Mucosa of rectum (tissue), 2 donors: ENCODE data around the gene BRD9.
"Not testable (repeated sequence)": the region's sequence is repeated elsewhere in the genome, so short reads cannot be mapped to it uniquely, and the experiment has no call there.

ENCODE experiments used
- H3K27ac ChIP-seq, 2 donors: one replicate each; pipeline ENCODE4 v1.7.0; 2013; ENCODE audit warnings: inconsistent platforms in 2 of 2, low read depth in 2 of 2, low read length in 2 of 2
- H3K27me3 ChIP-seq, 2 donors: one replicate each; pipeline ENCODE4 v1.7.0; 2013; ENCODE audit warnings: low read length in 2 of 2; ENCODE audit not compliant: control insufficient read depth in 2 of 2, insufficient read depth in 2 of 2
- H3K36me3 ChIP-seq, 2 donors: one replicate each; pipeline ENCODE4 v1.7.0; 2013; ENCODE audit warnings: low read length in 2 of 2; ENCODE audit not compliant: control insufficient read depth in 2 of 2, insufficient read depth in 2 of 2
- H3K4me1 ChIP-seq, 2 donors: one replicate each; pipeline ENCODE4 v1.7.0; 2013; ENCODE audit warnings: low read length in 2 of 2, mild to moderate bottlenecking in 1 of 2; ENCODE audit not compliant: control insufficient read depth in 2 of 2, insufficient read depth in 2 of 2
- H3K4me3 ChIP-seq, 2 donors: one replicate each; pipeline ENCODE4 v1.7.0; 2013; ENCODE audit warnings: low read length in 2 of 2
- H3K9ac ChIP-seq, 2 donors: one replicate each; pipeline ENCODE4 v1.7.0; 2013; ENCODE audit warnings: low read length in 2 of 2, low read depth in 1 of 2, mild to moderate bottlenecking in 1 of 2
- H3K9me3 ChIP-seq, 2 donors: one replicate each; pipeline ENCODE4 v1.7.0; 2013; ENCODE audit warnings: low read length in 2 of 2; ENCODE audit not compliant: control insufficient read depth in 2 of 2
- donor health status: healthy.
- donor health status: Normal muscosa, but diverticular disease.

Gene BRD9

GRCh38 chr5:922436-923280, 30.1 kb upstream of the BRD9 start:
- no peak overlapping the region for H3K27ac ChIP-seq
- H3K36me3 ChIP-seq, result no peaks in the 10 kb centered on the region
- H3K4me1 ChIP-seq, result peaks cover 2 to 5% of the 10 kb centered on the region in 2 donors
- no peak overlapping the region for H3K9ac ChIP-seq
- H3K4me3 ChIP-seq, result no peak overlapping the region
- H3K27me3 ChIP-seq, result peaks cover 6 to 8% of the 10 kb centered on the region in 2 donors
- no peaks in the 10 kb centered on the region for H3K9me3 ChIP-seq

GRCh38 chr5:921456-922435, 29.1 kb upstream of the BRD9 start:
- H3K9me3 ChIP-seq, result no peaks in the 10 kb centered on the region
- H3K4me1 ChIP-seq, result peaks cover 2 to 3% of the 10 kb centered on the region in 2 donors
- H3K9ac ChIP-seq, result no peak overlapping the region
- no peak overlapping the region for H3K27ac ChIP-seq
- no peak overlapping the region for H3K4me3 ChIP-seq
- no peaks in the 10 kb centered on the region for H3K36me3 ChIP-seq
- H3K27me3 ChIP-seq, result peaks cover 5 to 6% of the 10 kb centered on the region in 2 donors

- Histone ChIP-seq H3K36me3 (no peaks in the 10 kb centered on the region), H3K27ac (no peak overlapping the region)
These were observed 27.7 kb upstream of the BRD9 start for GRCh38 chr5:920321-920720.

GRCh38 chr5:919356-920000, 26.9 kb upstream of the BRD9 start:
- Histone ChIP-seq H3K27me3 (no peaks in the 10 kb centered on the region), H3K9me3 (no peaks in the 10 kb centered on the region), H3K27ac (no peak overlapping the region), H3K9ac (no peak overlapping the region), H3K4me1 (no peaks in the 10 kb centered on the region), H3K4me3 (no peak overlapping the region), H3K36me3 (no peaks in the 10 kb centered on the region)

More at GRCh38 chr5:920321-920720, 27.7 kb upstream of the BRD9 start:
- Histone ChIP-seq H3K9ac (no peak overlapping the region), H3K4me3 (no peak overlapping the region), H3K27me3 (no peaks in the 10 kb centered on the region), H3K9me3 (no peaks in the 10 kb centered on the region), H3K4me1 (no peaks in the 10 kb centered on the region)

- not testable (repeated sequence) for H3K4me1 ChIP-seq
These were observed 26.1 kb upstream of the BRD9 start for GRCh38 chr5:918717-919116.

GRCh38 chr5:916441-917293, 24.1 kb upstream of the BRD9 start:
- Histone ChIP-seq H3K4me3 (no peak overlapping the region), H3K9me3 (no peaks in the 10 kb centered on the region), H3K27me3 (no peaks in the 10 kb centered on the region), H3K9ac (no peak overlapping the region), H3K27ac (no peak overlapping the region), H3K36me3 (peaks cover 2% of the 10 kb centered on the region in 2 donors), H3K4me1 (no peaks in the 10 kb centered on the region)

More at GRCh38 chr5:918717-919116, 26.1 kb upstream of the BRD9 start:
- not testable (repeated sequence) for H3K27me3 ChIP-seq, H3K36me3 ChIP-seq, H3K27ac ChIP-seq, H3K9ac ChIP-seq, H3K9me3 ChIP-seq, H3K4me3 ChIP-seq

- H3K9me3 ChIP-seq, result no peaks in the 10 kb centered on the region
- H3K36me3 ChIP-seq, result peaks cover 2% of the 10 kb centered on the region in 2 donors
- H3K4me1 ChIP-seq, result no peaks in the 10 kb centered on the region
- H3K27ac ChIP-seq, result no peak overlapping the region
- no peaks in the 10 kb centered on the region for H3K27me3 ChIP-seq
- H3K4me3 ChIP-seq, result no peak overlapping the region
- no peak overlapping the region for H3K9ac ChIP-seq
These were observed 23.3 kb upstream of the BRD9 start for GRCh38 chr5:915946-916345.

- H3K4me3 ChIP-seq, H3K4me1 ChIP-seq, H3K9me3 ChIP-seq, H3K27ac ChIP-seq, H3K27me3 ChIP-seq, H3K9ac ChIP-seq, H3K36me3 ChIP-seq: not testable (repeated sequence)
These were observed 22.7 kb upstream of the BRD9 start for GRCh38 chr5:915346-915745.

GRCh38 chr5:914612-915011, 22.0 kb upstream of the BRD9 start:
- Histone ChIP-seq H3K9ac (no peak overlapping the region), H3K9me3 (no peaks in the 10 kb centered on the region), H3K27me3 (no peaks in the 10 kb centered on the region), H3K36me3 (peaks cover 2% of the 10 kb centered on the region in 2 donors), H3K4me3 (no peak overlapping the region), H3K4me1 (no peaks in the 10 kb centered on the region), H3K27ac (no peak overlapping the region)
